VCaP (cell line): ENCODE results near the gene RBFOX1.

Experiments
- H3K27ac ChIP-seq: fragments of 450-650 bp; 2 replicates; pipeline ENCODE4 v1.5.1; 2017
- CTCF ChIP-seq: fragments of 450-650 bp; conservative IDR thresholded peaks from 2 replicates; pipeline ENCODE4 v1.5.1; 2017; ENCODE audit warnings: mild to moderate bottlenecking, moderate library complexity

RBFOX1 gene

GRCh38 chr16:7442050-7442449, 109.4 kb downstream of the RBFOX1 start:
- TF ChIP-seq CTCF, result no peak
- no peak overlapping the region for H3K27ac ChIP-seq

- no peak for TF ChIP-seq CTCF
- H3K27ac ChIP-seq, result no peak overlapping the region
Measured at GRCh38 chr16:7443142-7443541, 110.5 kb downstream of the RBFOX1 start.

- no peak overlapping the region for H3K27ac ChIP-seq
- TF ChIP-seq CTCF, result no peak
Measured at GRCh38 chr16:7443648-7444365, 111.2 kb downstream of the RBFOX1 start.

GRCh38 chr16:7449306-7449705, 116.7 kb downstream of the RBFOX1 start:
- H3K27ac ChIP-seq, result no peak overlapping the region
- TF ChIP-seq CTCF, result no peak

GRCh38 chr16:7449808-7450207, 117.2 kb downstream of the RBFOX1 start:
- no peak for TF ChIP-seq CTCF
- H3K27ac ChIP-seq, result no peak overlapping the region

- H3K27ac ChIP-seq, result no peak overlapping the region
- TF ChIP-seq CTCF, result no peak
Measured at GRCh38 chr16:7450440-7450839, 117.8 kb downstream of the RBFOX1 start.

GRCh38 chr16:7452090-7452489, 119.4 kb downstream of the RBFOX1 start:
- TF ChIP-seq CTCF, result no peak
- no peak overlapping the region for H3K27ac ChIP-seq
